ENCODE data around the gene ARHGAP15. TPM values are rescaled to one million over a fixed set of nuclear protein-coding genes. Genes with fewer than 3 reads are reported as not detected.

The ARHGAP15 gene
- total RNA-seq, 4 donors from 2014 or later, result 7.9 to 32.5 (median 20.7) TPM

DNA sequence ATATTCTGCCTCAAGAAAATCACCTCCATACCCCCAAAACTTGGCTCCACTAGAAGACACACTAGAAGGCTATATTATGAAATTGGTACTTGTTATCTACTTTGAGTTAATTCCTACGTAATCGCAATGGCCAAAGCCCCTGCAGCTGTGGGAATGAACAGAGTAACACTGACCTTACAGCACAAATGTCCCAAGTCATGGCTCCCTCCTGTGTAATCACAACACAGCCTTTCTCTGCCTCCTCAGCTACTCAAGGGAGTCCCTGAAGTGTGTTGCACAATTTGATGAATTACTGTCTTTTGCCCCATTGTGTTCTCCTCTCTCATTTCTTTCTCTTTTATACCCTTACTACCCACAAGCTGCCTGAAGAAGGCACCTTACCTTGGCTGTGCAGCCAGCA, 375.2 kb downstream of the ARHGAP15 start:
- TF ChIP-seq, protein P1, sequence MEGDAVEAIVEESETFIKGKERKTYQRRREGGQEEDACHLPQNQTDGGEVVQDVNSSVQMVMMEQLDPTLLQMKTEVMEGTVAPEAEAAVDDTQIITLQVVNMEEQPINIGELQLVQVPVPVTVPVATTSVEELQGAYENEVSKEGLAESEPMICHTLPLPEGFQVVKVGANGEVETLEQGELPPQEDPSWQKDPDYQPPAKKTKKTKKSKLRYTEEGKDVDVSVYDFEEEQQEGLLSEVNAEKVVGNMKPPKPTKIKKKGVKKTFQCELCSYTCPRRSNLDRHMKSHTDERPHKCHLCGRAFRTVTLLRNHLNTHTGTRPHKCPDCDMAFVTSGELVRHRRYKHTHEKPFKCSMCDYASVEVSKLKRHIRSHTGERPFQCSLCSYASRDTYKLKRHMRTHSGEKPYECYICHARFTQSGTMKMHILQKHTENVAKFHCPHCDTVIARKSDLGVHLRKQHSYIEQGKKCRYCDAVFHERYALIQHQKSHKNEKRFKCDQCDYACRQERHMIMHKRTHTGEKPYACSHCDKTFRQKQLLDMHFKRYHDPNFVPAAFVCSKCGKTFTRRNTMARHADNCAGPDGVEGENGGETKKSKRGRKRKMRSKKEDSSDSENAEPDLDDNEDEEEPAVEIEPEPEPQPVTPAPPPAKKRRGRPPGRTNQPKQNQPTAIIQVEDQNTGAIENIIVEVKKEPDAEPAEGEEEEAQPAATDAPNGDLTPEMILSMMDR (IDR thresholded peaks at IDR 0.05; ENCODE audit: low read depth), result no peak

DNA sequence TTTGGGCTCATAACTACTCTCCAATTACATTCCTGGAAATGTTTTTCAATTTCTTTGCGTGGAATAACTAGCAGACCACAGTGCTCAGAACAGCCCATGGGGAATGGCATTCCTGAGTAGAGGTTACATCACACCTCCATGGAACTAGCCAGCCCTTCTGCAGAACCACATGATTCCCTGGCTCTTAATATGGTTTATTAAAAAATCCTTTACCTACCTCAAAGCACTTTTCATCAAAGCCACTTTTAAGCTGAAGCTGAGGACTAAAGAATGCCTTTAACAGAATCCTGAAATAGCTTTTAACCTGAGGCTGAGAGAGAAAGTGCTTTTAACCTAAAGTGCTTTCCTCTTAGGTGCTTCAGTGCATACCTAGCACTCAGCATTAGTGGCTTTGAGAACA, 376.3 kb downstream of the ARHGAP15 start:
- TF ChIP-seq, protein P1 (IDR thresholded peaks at IDR 0.05; ENCODE audit: low read depth), result no peak

DNA sequence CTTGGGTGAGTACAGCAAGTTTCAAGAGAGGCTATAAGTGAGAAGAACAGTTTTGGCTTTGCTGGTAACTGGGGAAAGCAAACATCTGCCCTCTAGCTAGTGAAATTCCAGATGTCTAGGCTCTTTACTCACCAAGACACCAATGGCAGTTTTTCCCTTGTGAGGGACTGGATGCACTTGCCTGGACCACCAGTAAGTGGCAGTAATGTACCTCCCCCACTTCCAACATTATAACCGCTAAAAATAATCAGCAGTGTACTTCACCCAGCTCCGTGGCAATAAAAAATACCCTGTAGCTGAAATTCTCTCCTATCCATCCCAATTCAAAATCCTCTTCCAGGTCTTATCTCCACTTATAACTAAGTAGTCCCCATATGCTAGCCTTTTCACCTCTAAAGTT, 383.9 kb downstream of the ARHGAP15 start:
- TF ChIP-seq, protein P1 (IDR thresholded peaks at IDR 0.05; ENCODE audit: low read depth), result no peak

DNA sequence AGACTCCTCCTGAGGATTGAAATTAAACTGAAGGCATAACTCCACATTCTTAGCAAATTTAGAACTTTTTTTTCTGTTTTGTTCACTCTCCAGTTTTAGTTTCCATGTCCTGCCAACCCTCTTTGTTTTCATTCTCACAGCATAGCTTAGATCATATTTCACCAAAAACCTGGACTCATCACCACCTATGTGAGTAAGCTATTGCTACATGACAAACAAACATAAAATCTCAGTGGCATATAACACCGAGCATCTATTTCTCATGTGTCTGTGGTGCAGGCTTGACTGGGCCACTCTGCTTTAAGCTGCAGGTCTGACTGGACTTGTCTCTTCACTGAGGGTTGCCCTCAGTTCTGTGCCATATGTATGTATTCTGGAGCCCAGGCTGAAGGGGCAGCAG, 385.2 kb downstream of the ARHGAP15 start:
- TF ChIP-seq, protein P1 (IDR thresholded peaks at IDR 0.05; ENCODE audit: low read depth), result no peak

DNA sequence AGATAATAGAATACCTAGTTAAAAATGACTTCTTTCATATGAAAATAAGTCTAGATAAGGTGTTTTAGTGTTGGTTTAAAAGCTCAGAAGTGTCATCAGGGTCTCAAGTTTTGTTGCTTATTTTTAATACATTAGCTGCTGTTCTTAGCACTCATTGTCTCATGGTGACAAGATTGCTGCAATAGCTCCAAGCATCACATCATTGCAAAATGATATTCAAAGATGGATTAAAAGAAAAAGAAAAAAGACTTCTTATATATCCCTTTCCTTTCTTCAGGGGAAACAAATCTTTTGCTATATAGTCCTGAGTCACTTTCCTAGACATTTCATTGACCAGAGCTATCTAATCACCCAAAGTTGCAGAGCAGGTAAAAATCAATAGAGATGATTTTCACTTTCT, 386.1 kb downstream of the ARHGAP15 start:
- TF ChIP-seq, protein P1 (IDR thresholded peaks at IDR 0.05; ENCODE audit: low read depth), result no peak

DNA sequence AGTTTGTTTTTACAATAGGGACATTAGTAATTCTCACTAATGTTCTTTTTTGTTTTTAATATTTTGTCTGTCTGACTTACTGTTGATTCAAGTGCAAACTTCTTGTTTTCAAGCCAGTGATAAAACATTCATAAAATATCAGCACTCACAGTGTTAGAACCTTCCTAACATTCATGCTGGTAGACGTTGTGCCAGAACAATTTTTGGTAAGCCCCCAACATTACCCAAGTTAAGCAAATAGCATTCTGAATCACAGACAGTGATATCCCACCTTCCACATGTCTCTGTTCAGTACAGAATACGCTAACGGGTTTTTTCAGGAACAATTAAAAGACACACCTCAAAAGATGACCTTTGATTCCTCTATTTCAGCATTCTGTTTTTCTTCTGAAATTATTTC, 390.3 kb downstream of the ARHGAP15 start:
- TF ChIP-seq, protein P1 (IDR thresholded peaks at IDR 0.05; ENCODE audit: low read depth), result no peak

DNA sequence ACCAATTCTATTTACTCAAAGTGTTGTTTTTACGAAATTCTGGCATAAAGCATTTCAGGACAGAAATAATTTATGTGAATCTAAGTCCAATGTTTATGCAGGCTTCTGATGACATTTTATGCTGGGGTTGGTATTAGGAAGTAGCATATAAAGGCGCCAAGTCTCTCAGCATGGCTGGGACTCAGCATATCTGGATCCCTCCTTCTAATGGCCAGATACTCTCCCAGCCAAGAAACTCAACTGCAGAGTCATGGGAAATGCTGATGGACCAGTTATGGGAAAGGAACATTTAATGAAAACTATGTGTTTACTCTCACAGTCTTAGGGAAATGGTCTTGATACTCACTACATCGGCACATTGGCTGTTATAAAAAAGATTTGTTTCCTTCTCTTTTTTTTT, 392.2 kb downstream of the ARHGAP15 start:
- TF ChIP-seq, protein P1 (IDR thresholded peaks at IDR 0.05; ENCODE audit: low read depth), result no peak
